GM12878 (cell line): Measurements from ENCODE around the gene ATIC. TPM values are rescaled to one million over a fixed set of nuclear protein-coding genes. Genes with fewer than 3 reads are reported as not detected.

ENCODE experiments used
- ATAC-seq: fragments of 200-7000 bp; cut with Tn5 transposase; 3 replicates; pipeline ENCODE4 v1.9.1; 2020; ENCODE audit warnings: mild to moderate bottlenecking, moderate library complexity
- BruUV-seq: library from RNA; stranded (reverse); fragments of 400-500 nt; replicated peaks from 2 replicates; lab custom pipeline; 2021; lab: Mats Ljungman, UMichigan
- CTCF ChIA-PET: fragments of 300-600 bp; sonication (Branson Sonifier 250); formaldehyde crosslinking; extraction: SDS; loops from one replicate; lab custom pipeline; 2021; ENCODE audit warnings: inconsistent platforms; lab: Yijun Ruan, JAX
- POLR2A ChIA-PET: fragments of 350-600 bp; formaldehyde crosslinking; extraction: SDS; loops from one replicate; lab custom pipeline; 2021; ENCODE audit warnings: inconsistent platforms; lab: Charles Lee
- RAD21 ChIA-PET: fragments of 300-600 bp; sonication (Branson Sonifier 250); formaldehyde crosslinking; loops from one replicate; lab custom pipeline; 2023; ENCODE audit warnings: antibody characterized with exemption; ENCODE audit not compliant: unreplicated experiment; lab: Charles Lee
- SMC1A ChIA-PET: fragments of 300-600 bp; sonication (Branson Sonifier 250); formaldehyde crosslinking; loops from one replicate; lab custom pipeline; 2023; ENCODE audit not compliant: unreplicated experiment, uncharacterized antibody; lab: Charles Lee
- DNase-seq: peaks from one replicate; pipeline ENCODE4 v3.0.0-alpha.2; 2011; ENCODE audit warnings: low read depth, low spot score
- FAIRE-seq: peaks from 3 replicates; lab custom pipeline; 2011; peaks lifted over from hg19 to GRCh38; lab: Jason Lieb, UNC
- H2AFZ ChIP-seq: 2 replicates; pipeline ENCODE4 v1.6.0; 2011; ENCODE audit warnings: low read depth, low read length, control low read depth; ENCODE audit not compliant: control insufficient read depth
- H3K27ac ChIP-seq: 2 replicates; pipeline ENCODE4 v1.5.1; 2011; ENCODE audit warnings: control low read depth; ENCODE audit not compliant: control insufficient read depth, insufficient read depth
- H3K27me3 ChIP-seq, 2 experiments: replicated peaks in 1 of 2; 2 replicates each; pipeline versions ENCODE4 v1.6.0 to v1.6.1; 2011; ENCODE audit warnings: low read length in 1 of 2; ENCODE audit not compliant: control insufficient read depth in 2 of 2, insufficient read depth in 2 of 2
- H3K36me3 ChIP-seq, 2 experiments: 2 replicates each; pipeline ENCODE4 v1.5.1; 2011; ENCODE audit warnings: low read length in 1 of 2; ENCODE audit not compliant: control insufficient read depth in 2 of 2, insufficient read depth in 2 of 2
- H3K4me1 ChIP-seq: 2 replicates; pipeline ENCODE4 v1.6.1; 2011; ENCODE audit warnings: mild to moderate bottlenecking, low read length, moderate library complexity, mixed read lengths; ENCODE audit not compliant: control insufficient read depth, insufficient read depth
- H3K4me2 ChIP-seq: 2 replicates; pipeline ENCODE4 v1.6.0; 2011; ENCODE audit warnings: control low read depth; ENCODE audit not compliant: control insufficient read depth, insufficient read depth
- H3K4me3 ChIP-seq: fragments of 200-600 bp; sonication (generic); 2 replicates; pipeline ENCODE4 v1.5.1; 2016
- H3K79me2 ChIP-seq: 2 replicates; pipeline ENCODE4 v1.6.0; 2011; ENCODE audit warnings: low read length; ENCODE audit not compliant: control insufficient read depth, insufficient read depth
- H3K9ac ChIP-seq: 2 replicates; pipeline ENCODE4 v1.8.0; 2011; ENCODE audit warnings: low read length, control low read depth, mixed read lengths; ENCODE audit not compliant: control insufficient read depth, insufficient read depth
- H3K9me3 ChIP-seq: replicated peaks from 3 replicates; pipeline ENCODE4 v1.5.1; 2011; ENCODE audit warnings: mild to moderate bottlenecking, low read length; ENCODE audit not compliant: control insufficient read depth, insufficient read depth
- H4K20me1 ChIP-seq: 2 replicates; pipeline ENCODE4 v1.6.0; 2011; ENCODE audit not compliant: control insufficient read depth, insufficient read depth
- CBFB ChIP-seq: IDR thresholded peaks from 2 replicates; pipeline ENCODE4 v1.6.1; 2016; ENCODE audit warnings: antibody characterized with exemption, low read depth
- CHD1 ChIP-seq: IDR thresholded peaks from 2 replicates; pipeline ENCODE4 v1.6.1; 2012; ENCODE audit warnings: low read depth, low read length, improper control_type of control experiment
- CHD4 ChIP-seq: fragments of 200-600 bp; sonication (generic); IDR thresholded peaks from 2 replicates; pipeline ENCODE4 v1.6.1; 2016; ENCODE audit warnings: mild to moderate bottlenecking
- CREB1 ChIP-seq: IDR thresholded peaks from 2 replicates; pipeline ENCODE4 v1.6.1; 2012; ENCODE audit warnings: low read depth, mild to moderate bottlenecking, inconsistent platforms
- CREM ChIP-seq: IDR thresholded peaks from 2 replicates; pipeline ENCODE4 v1.6.1; 2014; ENCODE audit warnings: antibody characterized with exemption, low read depth
- EED ChIP-seq: sonication (generic); IDR thresholded peaks from 2 replicates; pipeline ENCODE4 v1.6.1; 2016; ENCODE audit warnings: antibody characterized with exemption, low read depth
- FOXM1 ChIP-seq: IDR thresholded peaks from 2 replicates; pipeline ENCODE4 v1.6.1; 2012; ENCODE audit warnings: low read depth, mild to moderate bottlenecking, inconsistent platforms, low read length, moderate library complexity
- NFYB ChIP-seq: IDR thresholded peaks from 2 replicates; pipeline ENCODE4 v1.6.1; 2011; ENCODE audit warnings: low read depth, mild to moderate bottlenecking, low read length, improper control_type of control experiment, moderate library complexity; ENCODE audit not compliant: insufficient read depth
- NR2F1 ChIP-seq: fragments of 450-650 bp; conservative IDR thresholded peaks from 2 replicates; pipeline ENCODE4 v1.6.1; 2017; ENCODE audit warnings: mild to moderate bottlenecking
- STAT3 ChIP-seq: IDR thresholded peaks from 2 replicates; pipeline ENCODE4 v1.6.1; 2011; ENCODE audit warnings: low read depth, low read length, improper control_type of control experiment
- SUPT20H ChIP-seq: IDR thresholded peaks from 2 replicates; pipeline ENCODE4 v1.6.1; 2011; ENCODE audit warnings: low read depth, mild to moderate bottlenecking, low read length, moderate library complexity, borderline replicate concordance; ENCODE audit not compliant: control insufficient read depth
- USF2 ChIP-seq: IDR thresholded peaks from 2 replicates; pipeline ENCODE4 v1.6.1; 2011; ENCODE audit warnings: low read depth, low read length, improper control_type of control experiment, borderline replicate concordance
- ZBTB33 ChIP-seq: fragments of 450-650 bp; IDR thresholded peaks from 2 replicates; pipeline ENCODE4 v1.6.1; 2017; ENCODE audit warnings: mild to moderate bottlenecking
- ZNF592 ChIP-seq: fragments of 450-650 bp; IDR thresholded peaks from 2 replicates; pipeline ENCODE4 v1.6.1; 2017; ENCODE audit warnings: mild to moderate bottlenecking, moderate library complexity
- WGBS: methylation state at CpG from one replicate; pipeline ENCODE4 v1.1.6; 2016; ENCODE audit warnings: low lambda C conversion rate; ENCODE audit not compliant: insufficient replicate concordance, insufficient coverage; ENCODE audit errors: missing lambda C conversion rate; 5-methylcytosine and 5-hydroxymethylcytosine counted together
- in situ Hi-C: fragments of 300-500 bp; cut with MboI; formaldehyde crosslinking; loops from 9 replicates; pipeline ENCODE4 v1.14.3; 2018; ENCODE audit warnings: mixed read lengths
- intact Hi-C: fragments of 100-400 bp; cut with micrococcal nuclease; formaldehyde crosslinking; loops from one replicate; pipeline ENCODE4 v1.14.2; 2022; ENCODE audit not compliant: unreplicated experiment
- polyA plus RNA-seq, 11 experiments: library from polyadenylated mRNA; depleted of rRNA in 4 of 11; unstranded in 6 of 11; stranded (reverse) in 5 of 11; fragments of >200 nt; fragmentation: Nextera tagmentation in 4 of 11; fragmentation: Illumina TruSeq in 1 of 11; extraction: Ambion mirVana in 4 of 11; extraction: Trizol in 1 of 11; gene quantifications; 1 replicate in 1 of 11; 2 replicates in 10 of 11; pipeline versions ENCODE4 v1.2.1 to v1.2.3, GENCODE V29; 2011 to 2016; ENCODE audit warnings: inconsistent platforms in 2 of 11, missing spikeins in 2 of 11, low read depth in 1 of 11
- total RNA-seq, 4 experiments: library from RNA; depleted of rRNA in 3 of 4; stranded (reverse); fragments of >200 nt in 3 of 4; fragmentation: Illumina TruSeq in 1 of 4; extraction: Trizol in 1 of 4; gene quantifications; 2 replicates each; pipeline versions ENCODE4 v1.2.1 to v1.2.3, GENCODE V29; 2013 to 2021
- TF ChIP-seq, protein P1 (sequence below): IDR thresholded peaks from 2 replicates; pipeline ENCODE4 v1.6.1; 2011; ENCODE audit warnings: borderline replicate concordance, low read depth, mild to moderate bottlenecking, moderate library complexity, mixed read lengths, low read length; ENCODE audit not compliant: insufficient read depth; ENCODE audit errors: extremely low read length
- TF ChIP-seq, protein P2 (sequence below): IDR thresholded peaks from 2 replicates; pipeline ENCODE4 v1.6.1; 2012; ENCODE audit warnings: low read depth, low read length, improper control_type of control experiment

ATIC gene
- total and polyA plus RNA-seq, 10 of the 15 experiments (the other 5 are each of a cell fraction or from before 2014, with no cell fraction given), result 45.1 to 518 (median 306) TPM

DNA sequence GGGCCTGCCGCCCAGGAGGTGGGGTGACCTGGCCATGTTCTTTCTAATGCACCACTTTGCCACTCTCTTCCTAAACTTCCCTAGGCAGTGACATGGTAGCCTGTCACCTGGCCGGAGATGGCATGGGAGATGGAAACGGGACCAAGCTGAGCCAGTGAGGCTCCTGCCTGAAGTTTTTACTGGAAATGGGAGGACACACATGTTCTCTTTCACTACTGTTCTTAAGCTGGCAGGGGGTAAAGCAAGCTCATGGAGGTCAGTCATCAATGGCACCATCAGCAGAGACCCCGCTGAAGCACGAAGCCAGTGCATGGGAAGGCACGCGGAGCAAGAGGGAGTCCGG lies 50.7 kb downstream of the ATIC start:
- H3K36me3 ChIP-seq, result peaks cover 0 to 7% of the 10 kb centered on the region in 2 experiments; a peak in 3 of 4 replicates
- H3K79me2 ChIP-seq, result no peaks in the 10 kb centered on the region
- RAD21 ChIA-PET, result no interaction called here
- H3K4me3 ChIP-seq, result no peak overlapping the region
- no peaks in the 10 kb centered on the region for H4K20me1 ChIP-seq
- no peaks in the 10 kb centered on the region for H3K9me3 ChIP-seq
- no peak overlapping the region for H2AFZ ChIP-seq
- CTCF ChIA-PET, result no interaction called here
- no peak overlapping the region; the same call in 1 of the 2 replicates for H3K27ac ChIP-seq
- SMC1A ChIA-PET, result no interaction called here
- no peak overlapping the region for H3K9ac ChIP-seq
- in situ Hi-C loops, result no loop called here
- POLR2A ChIA-PET, result no interaction called here
- 98% methylated on average over 8 of the region's 8 CpGs for WGBS
- 0 out of 2 replicates have a peak, but pooled peaks cover 3% of the 10 kb centered on the region for H3K4me1 ChIP-seq
- H3K4me2 ChIP-seq, result no peak overlapping the region
- no peak for DNase-seq
- intact Hi-C loops, result no loop called here
- BruUV-seq, result no TSS peak
- ATAC-seq, result no peak
- FAIRE-seq, result no peak
- no peak for TF ChIP-seq NFYB
- no peak for TF ChIP-seq ZNF592
- no peak for TF ChIP-seq CHD1
- TF ChIP-seq EED, result no peak
- TF ChIP-seq NR2F1, result no peak
- no peak for TF ChIP-seq STAT3
- TF ChIP-seq CHD4, result no peak
- TF ChIP-seq CREB1, result no peak
- TF ChIP-seq, protein P1, sequence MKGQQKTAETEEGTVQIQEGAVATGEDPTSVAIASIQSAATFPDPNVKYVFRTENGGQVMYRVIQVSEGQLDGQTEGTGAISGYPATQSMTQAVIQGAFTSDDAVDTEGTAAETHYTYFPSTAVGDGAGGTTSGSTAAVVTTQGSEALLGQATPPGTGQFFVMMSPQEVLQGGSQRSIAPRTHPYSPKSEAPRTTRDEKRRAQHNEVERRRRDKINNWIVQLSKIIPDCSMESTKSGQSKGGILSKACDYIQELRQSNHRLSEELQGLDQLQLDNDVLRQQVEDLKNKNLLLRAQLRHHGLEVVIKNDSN, result no peak
- TF ChIP-seq, protein P2, sequence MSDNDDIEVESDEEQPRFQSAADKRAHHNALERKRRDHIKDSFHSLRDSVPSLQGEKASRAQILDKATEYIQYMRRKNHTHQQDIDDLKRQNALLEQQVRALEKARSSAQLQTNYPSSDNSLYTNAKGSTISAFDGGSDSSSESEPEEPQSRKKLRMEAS, result no peak
- no peak for TF ChIP-seq FOXM1
- no peak for TF ChIP-seq CREM
- no peak for TF ChIP-seq ZBTB33
- TF ChIP-seq SUPT20H, result no peak
- no peak for TF ChIP-seq CBFB
- TF ChIP-seq USF2, result no peak
- no peaks in the 10 kb centered on the region for H3K27me3 ChIP-seq
